ENCODE results near the gene SMPX.

DNA sequence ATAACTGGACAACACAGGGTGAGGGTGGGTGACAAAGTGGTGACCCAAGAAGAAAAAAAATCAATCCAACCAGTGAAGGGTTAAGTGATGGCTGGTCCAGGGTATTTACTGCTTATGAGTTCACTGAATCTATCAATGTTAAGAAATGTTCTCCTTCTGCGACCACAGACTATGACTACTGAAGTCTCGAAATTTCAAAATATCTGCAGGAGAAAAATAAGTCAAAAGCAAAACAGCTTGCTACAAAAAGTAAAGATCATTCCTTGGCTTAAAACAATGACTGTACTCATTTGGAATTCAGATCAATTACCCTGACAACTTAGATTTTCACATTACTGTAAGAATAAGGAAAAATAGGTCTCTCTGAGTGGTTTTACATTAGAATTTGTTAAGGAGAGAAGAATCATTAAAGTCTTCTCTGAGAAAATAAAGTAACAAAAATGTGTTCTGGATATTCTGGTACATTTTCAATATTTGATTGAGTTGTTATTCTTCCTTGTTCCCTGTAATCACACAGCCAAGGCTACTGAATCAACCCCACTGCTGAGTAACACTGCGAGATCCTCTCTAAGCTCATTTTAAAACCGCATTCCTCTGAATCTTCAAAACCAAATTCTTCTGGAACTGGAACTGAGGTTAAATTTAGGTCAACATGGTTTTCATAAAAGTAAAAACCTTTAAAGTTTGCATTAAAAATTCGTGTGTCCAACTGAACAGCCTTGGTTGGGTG is 22.7 kb downstream of the SMPX start:
- no peak for TF ChIP-seq EZH2 (IDR thresholded peaks at IDR 0.05; ENCODE audit: low read depth)
- TF ChIP-seq, protein P1, sequence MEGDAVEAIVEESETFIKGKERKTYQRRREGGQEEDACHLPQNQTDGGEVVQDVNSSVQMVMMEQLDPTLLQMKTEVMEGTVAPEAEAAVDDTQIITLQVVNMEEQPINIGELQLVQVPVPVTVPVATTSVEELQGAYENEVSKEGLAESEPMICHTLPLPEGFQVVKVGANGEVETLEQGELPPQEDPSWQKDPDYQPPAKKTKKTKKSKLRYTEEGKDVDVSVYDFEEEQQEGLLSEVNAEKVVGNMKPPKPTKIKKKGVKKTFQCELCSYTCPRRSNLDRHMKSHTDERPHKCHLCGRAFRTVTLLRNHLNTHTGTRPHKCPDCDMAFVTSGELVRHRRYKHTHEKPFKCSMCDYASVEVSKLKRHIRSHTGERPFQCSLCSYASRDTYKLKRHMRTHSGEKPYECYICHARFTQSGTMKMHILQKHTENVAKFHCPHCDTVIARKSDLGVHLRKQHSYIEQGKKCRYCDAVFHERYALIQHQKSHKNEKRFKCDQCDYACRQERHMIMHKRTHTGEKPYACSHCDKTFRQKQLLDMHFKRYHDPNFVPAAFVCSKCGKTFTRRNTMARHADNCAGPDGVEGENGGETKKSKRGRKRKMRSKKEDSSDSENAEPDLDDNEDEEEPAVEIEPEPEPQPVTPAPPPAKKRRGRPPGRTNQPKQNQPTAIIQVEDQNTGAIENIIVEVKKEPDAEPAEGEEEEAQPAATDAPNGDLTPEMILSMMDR (conservative IDR thresholded peaks at IDR 0.05), result no peak
